Activated CD8-positive, alpha-beta memory T cell treated with anti-CD3 and anti-CD28 coated beads for 4 hours (primary cell): Measurements from ENCODE around the gene TMEM98.
A peak's percentile ranks its signal among the peaks of the same experiment; 100 is the strongest.
"Not testable (repeated sequence)": the region's sequence is repeated elsewhere in the genome, so short reads cannot be mapped to it uniquely, and the experiment has no call there.

Source experiments
- DNase-seq, 2 donors: peaks; one replicate each; pipeline ENCODE4 v3.0.0-alpha.2; 2020; ENCODE audit warnings: low read depth in 2 of 2

Gene TMEM98

GRCh38 chr17:32927724-32928585 is at the start of gene TMEM98:
TSS of gene TMEM98 (plus strand) at chr17:32928153. CDS start at chr17:32931529, 3,376 bp downstream.
- no peak for DNase-seq

- DNase-seq = no peak
These were observed 49.7 kb upstream of the TMEM98 start for GRCh38 chr17:32878211-32878610.

GRCh38 chr17:32879134-32879533 is 48.8 kb upstream of the TMEM98 start:
- DNase-seq = no peak

- no peak for DNase-seq
These were observed 47.1 kb upstream of the TMEM98 start for GRCh38 chr17:32880671-32881453.

GRCh38 chr17:32882029-32882428 is 45.9 kb upstream of the TMEM98 start:
- no peak for DNase-seq

GRCh38 chr17:32882734-32883133 is 45.2 kb upstream of the TMEM98 start:
- no peak for DNase-seq

- DNase-seq = not testable (repeated sequence)
These were observed 41.0 kb upstream of the TMEM98 start for GRCh38 chr17:32886951-32887350.

- DNase-seq = not testable (repeated sequence)
These were observed 40.5 kb upstream of the TMEM98 start for GRCh38 chr17:32887410-32887809.

GRCh38 chr17:32894245-32894644 is 33.7 kb upstream of the TMEM98 start:
- DNase-seq = no peak

- DNase-seq = no peak
These were observed 31.2 kb upstream of the TMEM98 start for GRCh38 chr17:32896647-32897258.

- DNase-seq = no peak
These were observed 28.5 kb upstream of the TMEM98 start for GRCh38 chr17:32899236-32900013.

- no peak for DNase-seq
These were observed 26.2 kb upstream of the TMEM98 start for GRCh38 chr17:32901743-32902142.

- no peak for DNase-seq
These were observed 23.9 kb upstream of the TMEM98 start for GRCh38 chr17:32903774-32904673.

GRCh38 chr17:32904891-32905290 is 23.1 kb upstream of the TMEM98 start:
- DNase-seq = no peak

GRCh38 chr17:32907583-32907982 is 20.4 kb upstream of the TMEM98 start:
- DNase-seq = no peak

- peak in 1 of 2 donors; percentile 26 for DNase-seq
These were observed 18.1 kb upstream of the TMEM98 start for GRCh38 chr17:32909787-32910369.

GRCh38 chr17:32910769-32911168 is 17.2 kb upstream of the TMEM98 start:
- DNase-seq = no peak

- DNase-seq = no peak
These were observed 15.6 kb upstream of the TMEM98 start for GRCh38 chr17:32912218-32912897.

- no peak for DNase-seq
These were observed 14.4 kb upstream of the TMEM98 start for GRCh38 chr17:32913593-32913992.

- no peak for DNase-seq
These were observed 13.8 kb upstream of the TMEM98 start for GRCh38 chr17:32914181-32914580.
